Measurements from ENCODE around the gene LRRN4CL.
"Not testable (repeated sequence)": the region's sequence is repeated elsewhere in the genome, so short reads cannot be mapped to it uniquely, and the experiment has no call there.

The LRRN4CL gene

GRCh38 chr11:62693624-62694023, 4.3 kb upstream of the LRRN4CL start:
- H3K27ac ChIP-seq (ENCODE audit: insufficient read depth in 1 of 2, low read depth in 1 of 2, low read length in 2 of 2, poor library complexity in 1 of 2, severe bottlenecking in 2 of 2); H3K9me3 ChIP-seq (ENCODE audit: control extremely low read depth in 1 of 5, control insufficient read depth in 4 of 5, insufficient read depth in 2 of 5, low read depth in 1 of 5, low read length in 4 of 5); H3K4me3 ChIP-seq (ENCODE audit: control insufficient read depth in 1 of 7, extremely low read depth in 1 of 7, insufficient read depth in 4 of 7, low read depth in 2 of 7, low read length in 6 of 7); DNase-seq; POLR2A ChIA-PET; H3K27me3 ChIP-seq (replicated peaks in 2 of 5; ENCODE audit: control insufficient read depth in 4 of 5, insufficient read depth in 5 of 5, low read length in 4 of 5); H3K4me1 ChIP-seq (ENCODE audit: control extremely low read depth in 1 of 4, control insufficient read depth in 4 of 4, insufficient read depth in 4 of 4, low read length in 3 of 4): not testable (repeated sequence)
- no CpG with 5 or more reads among the region's 4 CpGs for WGBS (ENCODE audit: insufficient coverage)
- H3K36me3 ChIP-seq (ENCODE audit: control insufficient read depth in 4 of 4, insufficient read depth in 4 of 4, low read length in 3 of 4), result peaks cover 3 to 46% (median 30%) of the 10 kb centered on the region in 4 experiments
- CTCF ChIA-PET, result interaction anchor here (0.7 to 8.7 kb wide), 17 partner anchors 8 to 493 kb away, joined by 3 to 98 read pairs (median 9); partner anchors contain the start of genes BSCL2, GNG3, TUT1 and UQCC3

- WGBS (ENCODE audit: insufficient coverage), result 100% methylated on average over 1 of the region's 1 CpG
- no peak for DNase-seq
- peaks cover 0 to 12% (median 5%) of the 10 kb centered on the region in 4 experiments for H3K4me1 ChIP-seq (ENCODE audit: control extremely low read depth in 1 of 4, control insufficient read depth in 4 of 4, insufficient read depth in 4 of 4, low read length in 3 of 4)
These were observed 839 bp downstream of the LRRN4CL start for GRCh38 chr11:62688491-62688890.

GRCh38 chr11:62687508-62688396, 1.6 kb downstream of the LRRN4CL start:
- Histone ChIP-seq H3K4me3 (ENCODE audit: control insufficient read depth in 1 of 7, extremely low read depth in 1 of 7, insufficient read depth in 4 of 7, low read depth in 2 of 7, low read length in 6 of 7) (peak overlapping the region in 3 of 7 experiments; percentile 19 to 60 (median 53)), H3K4me1 (ENCODE audit: control extremely low read depth in 1 of 4, control insufficient read depth in 4 of 4, insufficient read depth in 4 of 4, low read length in 3 of 4) (peaks cover 0 to 12% (median 5%) of the 10 kb centered on the region in 4 experiments), H3K36me3 (ENCODE audit: control insufficient read depth in 4 of 4, insufficient read depth in 4 of 4, low read length in 3 of 4) (peaks cover 3 to 31% (median 20%) of the 10 kb centered on the region in 4 experiments), H3K9me3 (ENCODE audit: control extremely low read depth in 1 of 5, control insufficient read depth in 4 of 5, insufficient read depth in 2 of 5, low read depth in 1 of 5, low read length in 4 of 5) (no peaks in the 10 kb centered on the region), H3K27ac (ENCODE audit: insufficient read depth in 1 of 2, low read depth in 1 of 2, low read length in 2 of 2, poor library complexity in 1 of 2, severe bottlenecking in 2 of 2) (no peak overlapping the region), H3K27me3 (replicated peaks in 2 of 5; ENCODE audit: control insufficient read depth in 4 of 5, insufficient read depth in 5 of 5, low read length in 4 of 5) (peaks cover 0 to 20% (median 2%) of the 10 kb centered on the region in 5 experiments)
- WGBS (ENCODE audit: insufficient coverage), result 40% methylated on average over 66 of the region's 74 CpGs
- peak in 1 of 3 donors; percentile 27 for DNase-seq
- ChIA-PET CTCF (interaction anchor here (0.9 to 1.3 kb wide), 5 partner anchors 13 to 76 kb away, joined by 3 to 4 read pairs (median 3); partner anchors contain the start of gene ZBTB3), POLR2A (interaction anchor here (0.6 to 1.1 kb wide), 2 partner anchors 16 to 261 kb away, joined by 3 to 5 read pairs; partner anchors contain the start of genes LBHD1 and UQCC3)

More at GRCh38 chr11:62688491-62688890, 839 bp downstream of the LRRN4CL start:
- H3K4me3 ChIP-seq (ENCODE audit: control insufficient read depth in 1 of 7, extremely low read depth in 1 of 7, insufficient read depth in 4 of 7, low read depth in 2 of 7, low read length in 6 of 7), result peak overlapping the region in 1 of 7 experiments; percentile 53
- peaks cover 3 to 37% (median 25%) of the 10 kb centered on the region in 4 experiments for H3K36me3 ChIP-seq (ENCODE audit: control insufficient read depth in 4 of 4, insufficient read depth in 4 of 4, low read length in 3 of 4)
- peaks cover 0 to 20% (median 2%) of the 10 kb centered on the region in 5 experiments for H3K27me3 ChIP-seq (replicated peaks in 2 of 5; ENCODE audit: control insufficient read depth in 4 of 5, insufficient read depth in 5 of 5, low read length in 4 of 5)
- ChIA-PET CTCF (interaction anchor here (1.3 to 8.7 kb wide), 2 partner anchors 8 to 13 kb away, joined by 4 to 98 read pairs; no protein-coding TSS in a partner anchor), POLR2A (interaction anchor here (0.7 kb wide), 1 partner anchor 123 kb away, joined by 3 read pairs; no protein-coding TSS in a partner anchor)
- H3K27ac ChIP-seq (ENCODE audit: insufficient read depth in 1 of 2, low read depth in 1 of 2, low read length in 2 of 2, poor library complexity in 1 of 2, severe bottlenecking in 2 of 2), result no peak overlapping the region
- no peaks in the 10 kb centered on the region for H3K9me3 ChIP-seq (ENCODE audit: control extremely low read depth in 1 of 5, control insufficient read depth in 4 of 5, insufficient read depth in 2 of 5, low read depth in 1 of 5, low read length in 4 of 5)

GRCh38 chr11:62682518-62682917, 6.8 kb downstream of the LRRN4CL start:
- WGBS (ENCODE audit: insufficient coverage), result 94% methylated on average over 6 of the region's 7 CpGs
- peaks cover 2 to 28% (median 16%) of the 10 kb centered on the region in 4 experiments for H3K4me1 ChIP-seq (ENCODE audit: control extremely low read depth in 1 of 4, control insufficient read depth in 4 of 4, insufficient read depth in 4 of 4, low read length in 3 of 4)
- H3K27me3 ChIP-seq (replicated peaks in 2 of 5; ENCODE audit: control insufficient read depth in 4 of 5, insufficient read depth in 5 of 5, low read length in 4 of 5), result peaks cover 0 to 8% (median 0%) of the 10 kb centered on the region in 5 experiments
- CTCF ChIA-PET, result interaction anchor here (2.9 to 3.3 kb wide), 2 partner anchors 10 to 41 kb away, joined by 9 to 98 read pairs; partner anchors contain the start of gene LRRN4CL
- DNase-seq, result no peak
- no peak overlapping the region for H3K27ac ChIP-seq (ENCODE audit: insufficient read depth in 1 of 2, low read depth in 1 of 2, low read length in 2 of 2, poor library complexity in 1 of 2, severe bottlenecking in 2 of 2)
- POLR2A ChIA-PET, result interaction anchor here (0.6 kb wide), 1 partner anchor 10 kb away, joined by 3 read pairs; the partner anchor contains the start of gene LBHD1
- no peaks in the 10 kb centered on the region for H3K9me3 ChIP-seq (ENCODE audit: control extremely low read depth in 1 of 5, control insufficient read depth in 4 of 5, insufficient read depth in 2 of 5, low read depth in 1 of 5, low read length in 4 of 5)
- peaks cover 0 to 7% (median 3%) of the 10 kb centered on the region in 4 experiments for H3K36me3 ChIP-seq (ENCODE audit: control insufficient read depth in 4 of 4, insufficient read depth in 4 of 4, low read length in 3 of 4)
- no peak overlapping the region for H3K4me3 ChIP-seq (ENCODE audit: control insufficient read depth in 1 of 7, extremely low read depth in 1 of 7, insufficient read depth in 4 of 7, low read depth in 2 of 7, low read length in 6 of 7)

GRCh38 chr11:62680825-62681240, 8.5 kb downstream of the LRRN4CL start:
- peak overlapping the region in 1 of 7 experiments; percentile 23 for H3K4me3 ChIP-seq (ENCODE audit: control insufficient read depth in 1 of 7, extremely low read depth in 1 of 7, insufficient read depth in 4 of 7, low read depth in 2 of 7, low read length in 6 of 7)
- H3K27ac ChIP-seq (ENCODE audit: insufficient read depth in 1 of 2, low read depth in 1 of 2, low read length in 2 of 2, poor library complexity in 1 of 2, severe bottlenecking in 2 of 2), result peak overlapping the region in 1 of 2 experiments; percentile 34
- peaks cover 2 to 26% (median 16%) of the 10 kb centered on the region in 4 experiments for H3K4me1 ChIP-seq (ENCODE audit: control extremely low read depth in 1 of 4, control insufficient read depth in 4 of 4, insufficient read depth in 4 of 4, low read length in 3 of 4)
- ChIA-PET CTCF (interaction anchor here (0.7 to 3.3 kb wide), 25 partner anchors 9 to 256 kb away, joined by 3 to 98 read pairs (median 4); partner anchors contain the start of genes BSCL2, C11orf98, CSKMT and EML3), POLR2A (interaction anchor here (1.3 to 2.0 kb wide), 4 partner anchors 9 to 89 kb away, joined by 4 to 8 read pairs (median 6); partner anchors contain the start of genes GANAB, LBHD1, TUT1 and UQCC3)
- no peaks in the 10 kb centered on the region for H3K9me3 ChIP-seq (ENCODE audit: control extremely low read depth in 1 of 5, control insufficient read depth in 4 of 5, insufficient read depth in 2 of 5, low read depth in 1 of 5, low read length in 4 of 5)
- peak; percentile 65 to 81 (median 80) for DNase-seq
- H3K36me3 ChIP-seq (ENCODE audit: control insufficient read depth in 4 of 4, insufficient read depth in 4 of 4, low read length in 3 of 4), result peaks cover 2 to 20% (median 18%) of the 10 kb centered on the region in 4 experiments
- 34% methylated on average over 3 of the region's 4 CpGs for WGBS (ENCODE audit: insufficient coverage)
- H3K27me3 ChIP-seq (replicated peaks in 2 of 5; ENCODE audit: control insufficient read depth in 4 of 5, insufficient read depth in 5 of 5, low read length in 4 of 5), result no peaks in the 10 kb centered on the region

GRCh38 chr11:62678770-62679696, 10.3 kb downstream of the LRRN4CL start, which contains the start of gene UBXN1:
UBXN1 (minus strand) TSS chr11:62679073; CDS start chr11:62678923, 150 bp downstream.
- no peaks in the 10 kb centered on the region for H3K27me3 ChIP-seq (replicated peaks in 2 of 5; ENCODE audit: control insufficient read depth in 4 of 5, insufficient read depth in 5 of 5, low read length in 4 of 5)
- CTCF ChIA-PET, result interaction anchor here (1.8 to 3.3 kb wide), 6 partner anchors 11 to 32 kb away, joined by 4 to 98 read pairs (median 16); partner anchors contain the start of genes BSCL2, C11orf98, CSKMT and GNG3
- WGBS (ENCODE audit: insufficient coverage), result 2% methylated on average over 39 of the region's 55 CpGs

More at GRCh38 chr11:62678770-62679696, 10.3 kb downstream of the LRRN4CL start, which contains the start of gene UBXN1:
- Histone ChIP-seq H3K27ac (ENCODE audit: insufficient read depth in 1 of 2, low read depth in 1 of 2, low read length in 2 of 2, poor library complexity in 1 of 2, severe bottlenecking in 2 of 2) (peak within 1 kb of the TSS; percentile 93 to 96), H3K36me3 (ENCODE audit: control insufficient read depth in 4 of 4, insufficient read depth in 4 of 4, low read length in 3 of 4) (peaks cover 2 to 25% (median 21%) of the 10 kb centered on the region in 4 experiments), H3K9me3 (ENCODE audit: control extremely low read depth in 1 of 5, control insufficient read depth in 4 of 5, insufficient read depth in 2 of 5, low read depth in 1 of 5, low read length in 4 of 5) (no peaks in the 10 kb centered on the region), H3K4me1 (ENCODE audit: control extremely low read depth in 1 of 4, control insufficient read depth in 4 of 4, insufficient read depth in 4 of 4, low read length in 3 of 4) (peaks cover 2 to 26% (median 16%) of the 10 kb centered on the region in 4 experiments), H3K4me3 (ENCODE audit: control insufficient read depth in 1 of 7, extremely low read depth in 1 of 7, insufficient read depth in 4 of 7, low read depth in 2 of 7, low read length in 6 of 7) (peak within 1 kb of the TSS; percentile 71 to 96 (median 90))
- peak; percentile 90 to 92 (median 90) for DNase-seq
- POLR2A ChIA-PET, result interaction anchor here (0.6 to 1.7 kb wide), 2 partner anchors 21 to 88 kb away, joined by 3 to 6 read pairs; partner anchors contain the start of gene TUT1
